ENCODE results near the gene SP1.
A peak's percentile ranks its signal among the peaks of the same experiment; 100 is the strongest.
"Not testable (repeated sequence)": the region's sequence is repeated elsewhere in the genome, so short reads cannot be mapped to it uniquely, and the experiment has no call there.

SP1 gene

DNA sequence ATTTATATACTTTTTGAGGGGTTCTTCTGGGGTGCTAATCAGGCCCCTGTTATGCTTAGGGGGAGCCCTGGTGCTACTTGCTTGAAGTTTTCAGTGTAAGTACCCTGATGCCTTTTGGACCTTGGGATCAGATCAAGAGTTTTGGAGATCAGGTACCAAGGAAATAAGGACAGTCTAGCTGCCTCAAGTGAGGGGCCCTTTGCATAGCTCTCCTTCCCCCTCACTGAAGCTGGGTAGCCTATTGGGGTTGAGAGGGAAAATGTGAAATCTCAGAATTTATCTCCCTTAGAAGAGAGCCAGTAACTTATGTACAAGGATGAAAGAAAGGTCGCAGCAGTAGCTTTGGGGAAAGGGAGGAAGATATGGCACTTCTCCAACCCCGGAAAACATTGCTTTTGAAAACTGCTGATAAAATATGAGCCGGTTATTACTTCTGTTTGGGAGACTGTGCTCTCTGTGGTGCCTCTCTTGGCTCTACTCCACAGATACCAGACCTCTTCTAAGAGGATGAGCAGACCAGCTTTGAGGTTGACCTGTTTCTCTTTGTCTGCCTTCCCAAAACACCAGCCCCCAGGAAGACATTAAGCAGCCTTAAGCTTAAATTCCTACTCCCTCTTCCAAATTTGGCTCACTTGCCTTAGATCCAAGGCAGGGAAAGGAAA lies 34.9 kb downstream of the SP1 start:
- DNase-seq: no peak

GRCh38 chr12:53415752-53416389 lies 35.9 kb downstream of the SP1 start:
- not testable (repeated sequence) for DNase-seq

DNA sequence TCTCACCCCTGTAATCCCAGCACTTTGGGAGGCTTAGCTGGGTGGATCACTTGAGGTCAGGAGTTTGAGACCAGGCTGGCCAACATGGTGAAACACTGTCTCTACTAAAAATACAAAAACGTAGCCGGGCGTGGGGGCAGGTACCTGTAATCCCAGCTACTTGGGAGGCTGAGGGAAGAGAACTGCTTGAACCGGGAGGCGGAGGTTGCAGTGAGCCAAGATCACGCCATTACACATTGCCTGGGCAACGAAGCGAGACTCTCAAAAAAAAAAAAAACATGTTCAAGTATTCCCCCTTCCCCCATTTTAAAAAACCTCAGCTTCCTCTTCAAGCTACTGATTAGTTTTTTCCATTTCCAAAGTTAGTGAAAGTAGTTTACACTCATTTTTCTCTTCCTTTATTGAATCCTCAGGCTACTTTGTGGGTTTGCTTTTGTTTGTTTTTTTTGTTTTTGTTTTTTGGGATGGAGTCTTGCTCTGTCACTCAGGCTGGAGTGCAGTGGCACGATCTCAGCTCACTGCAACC lies 37.4 kb downstream of the SP1 start:
- peak; percentile 3 for DNase-seq

DNA sequence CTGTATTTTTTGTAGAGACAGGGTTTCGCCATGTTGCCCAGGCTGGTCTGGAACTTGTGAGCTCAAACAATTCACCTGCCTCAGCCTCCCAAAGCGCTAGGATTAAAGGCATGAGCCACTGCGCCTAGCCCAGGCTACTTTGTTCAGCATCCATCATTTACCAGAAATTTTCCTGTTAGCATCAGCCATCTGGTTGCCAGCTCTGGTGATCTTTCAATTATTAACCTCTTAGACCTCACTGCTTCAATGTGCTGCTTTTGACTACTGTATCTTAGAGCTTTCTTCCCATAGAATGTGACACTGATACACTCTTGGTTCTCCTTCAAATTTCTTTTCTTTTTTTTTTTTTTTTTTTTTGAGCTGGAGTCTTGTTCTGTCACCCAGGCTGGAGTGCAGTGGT lies 38.2 kb downstream of the SP1 start:
- DNase-seq: no peak

- no peak for DNase-seq
Measured at GRCh38 chr12:53419756-53420155, 39.8 kb downstream of the SP1 start.

- DNase-seq: not testable (repeated sequence)
Measured at GRCh38 chr12:53422247-53422646, 42.3 kb downstream of the SP1 start.

GRCh38 chr12:53423597-53423996 lies 43.6 kb downstream of the SP1 start, which contains the start of gene AMHR2:
AMHR2 (plus strand) TSS chr12:53423855; CDS start chr12:53423935, 80 bp downstream.
- no peak for DNase-seq

DNA sequence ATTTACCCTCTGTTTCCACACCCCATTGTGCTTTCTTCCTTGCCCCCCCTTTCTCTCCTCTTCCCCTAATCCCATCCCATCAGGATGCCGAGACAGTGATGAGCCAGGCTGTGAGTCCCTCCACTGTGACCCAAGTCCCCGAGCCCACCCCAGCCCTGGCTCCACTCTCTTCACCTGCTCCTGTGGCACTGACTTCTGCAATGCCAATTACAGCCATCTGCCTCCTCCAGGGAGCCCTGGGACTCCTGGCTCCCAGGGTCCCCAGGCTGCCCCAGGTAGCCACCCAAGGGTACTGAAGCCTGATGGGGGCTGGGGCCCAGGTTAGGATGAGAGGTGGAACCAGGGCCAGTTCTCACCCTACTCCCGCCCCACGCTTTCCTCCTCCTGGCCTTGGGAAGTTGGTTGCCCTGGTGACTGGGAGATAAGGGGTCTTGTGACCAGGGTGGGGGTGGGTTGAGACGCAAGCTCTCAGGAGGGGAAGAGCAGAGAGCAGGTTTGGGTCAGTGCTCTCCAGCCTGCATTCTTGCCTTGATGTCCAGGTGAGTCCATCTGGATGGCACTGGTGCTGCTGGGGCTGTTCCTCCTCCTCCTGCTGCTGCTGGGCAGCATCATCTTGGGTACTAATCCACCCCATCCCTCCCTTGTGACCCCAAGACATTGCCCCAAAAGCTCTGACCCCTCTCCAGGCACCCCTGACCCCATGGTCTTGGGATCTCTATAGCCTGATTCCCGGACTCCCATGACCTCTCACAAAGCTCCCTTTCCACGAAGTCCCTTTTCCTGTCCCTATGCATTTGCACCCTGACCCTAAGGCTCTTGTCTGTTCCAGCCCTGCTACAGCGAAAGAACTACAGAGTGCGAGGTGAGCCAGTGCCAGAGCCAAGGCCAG lies 44.9 kb downstream of the SP1 start:
- DNase-seq: no peak

- no peak for DNase-seq
Measured at GRCh38 chr12:53425515-53426150, 45.7 kb downstream of the SP1 start.

DNA sequence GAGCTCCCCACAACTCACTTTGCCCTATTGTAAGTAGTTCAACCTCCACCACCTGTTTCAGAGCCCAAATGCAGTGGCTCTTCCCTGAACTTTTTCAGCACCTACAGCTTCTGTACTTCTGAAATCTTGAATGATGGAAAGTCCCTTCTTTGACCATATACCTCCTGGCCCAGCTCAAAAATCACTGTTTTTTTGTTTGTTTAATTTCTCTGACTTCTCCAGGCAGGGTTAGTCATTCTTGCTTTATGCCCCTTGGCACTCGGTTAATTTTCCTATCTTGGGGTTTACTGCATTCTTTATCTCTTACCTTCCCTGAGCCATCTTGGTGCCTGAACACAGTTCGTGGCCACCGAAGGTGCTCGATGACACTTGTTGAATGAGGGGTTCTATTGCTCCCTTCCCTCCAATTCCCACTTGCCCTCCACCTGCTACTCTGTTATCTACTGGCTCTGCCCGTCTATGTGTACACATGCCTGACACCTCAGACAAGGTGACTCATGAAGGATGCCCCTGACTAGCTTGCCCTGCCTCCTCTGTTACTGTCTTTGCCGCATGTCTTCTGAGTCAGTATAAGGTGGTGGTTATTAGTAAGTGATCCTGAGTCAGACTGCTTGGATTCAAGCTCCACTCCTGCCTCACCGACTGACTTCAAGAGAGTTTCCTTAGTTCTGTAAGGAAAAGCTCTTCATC lies 48.1 kb downstream of the SP1 start:
- no peak for DNase-seq

DNA sequence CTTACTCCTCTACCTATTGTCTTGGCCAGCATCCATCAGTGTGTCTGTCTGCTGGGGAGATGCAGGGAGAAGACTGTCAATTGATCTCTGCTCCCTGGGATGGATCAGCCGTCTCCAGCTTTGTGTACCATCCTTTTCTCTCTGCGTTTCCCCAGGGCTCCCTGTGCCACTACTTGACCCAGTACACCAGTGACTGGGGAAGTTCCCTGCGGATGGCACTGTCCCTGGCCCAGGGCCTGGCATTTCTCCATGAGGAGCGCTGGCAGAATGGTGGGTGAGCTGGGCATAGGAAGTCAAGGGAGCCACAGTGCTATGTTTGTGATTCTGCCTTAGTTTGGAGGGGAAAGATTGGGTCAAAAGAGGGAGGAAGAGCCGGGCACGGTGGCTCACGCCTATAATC lies 48.8 kb downstream of the SP1 start:
- DNase-seq: no peak

DNA sequence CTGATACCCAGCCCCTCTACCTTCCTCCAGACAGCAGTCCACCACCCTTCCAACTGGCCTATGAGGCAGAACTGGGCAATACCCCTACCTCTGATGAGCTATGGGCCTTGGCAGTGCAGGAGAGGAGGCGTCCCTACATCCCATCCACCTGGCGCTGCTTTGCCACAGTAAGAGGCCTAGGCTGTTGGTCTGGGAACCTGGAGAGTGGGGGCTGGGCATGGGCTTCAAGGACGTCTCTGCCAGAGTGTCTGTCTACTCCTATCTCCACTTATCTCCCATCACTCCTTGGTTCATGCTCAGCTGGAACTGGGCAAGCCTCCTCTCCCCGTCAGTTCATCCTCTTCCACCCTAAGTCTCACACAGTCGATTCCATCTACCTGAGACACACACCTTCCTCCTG lies 50.1 kb downstream of the SP1 start:
- no peak for DNase-seq

- no peak for DNase-seq
Measured at GRCh38 chr12:53431187-53431586, 51.2 kb downstream of the SP1 start.

DNA sequence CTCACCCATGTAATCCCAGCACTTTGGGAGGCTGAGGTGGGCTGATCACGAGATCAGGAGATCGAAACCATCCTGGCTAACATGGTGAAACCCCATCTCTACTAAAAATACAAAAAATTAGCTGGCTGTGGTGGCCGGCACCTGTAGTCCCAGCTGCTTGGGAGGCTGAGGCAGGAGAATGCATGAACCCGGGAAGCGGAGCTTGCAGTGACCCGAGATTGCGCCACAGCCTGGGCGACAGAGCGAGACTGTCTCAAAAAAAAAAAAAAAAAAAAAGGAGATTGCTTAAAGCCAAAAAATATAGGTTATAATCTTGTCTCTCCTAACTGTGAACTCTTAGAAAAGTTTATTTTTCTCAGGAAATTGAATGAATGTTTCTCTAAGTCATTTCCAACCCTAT lies 55.4 kb downstream of the SP1 start:
- not testable (repeated sequence) for DNase-seq

GRCh38 chr12:53439582-53439981 lies 59.6 kb downstream of the SP1 start:
- DNase-seq: not testable (repeated sequence)

- peak; percentile 99 for DNase-seq
Measured at GRCh38 chr12:53441040-53441833, 61.3 kb downstream of the SP1 start, which contains the start of gene PRR13. PRR13 (plus strand) TSS chr12:53441734; CDS start chr12:53442715, 981 bp downstream.

DNA sequence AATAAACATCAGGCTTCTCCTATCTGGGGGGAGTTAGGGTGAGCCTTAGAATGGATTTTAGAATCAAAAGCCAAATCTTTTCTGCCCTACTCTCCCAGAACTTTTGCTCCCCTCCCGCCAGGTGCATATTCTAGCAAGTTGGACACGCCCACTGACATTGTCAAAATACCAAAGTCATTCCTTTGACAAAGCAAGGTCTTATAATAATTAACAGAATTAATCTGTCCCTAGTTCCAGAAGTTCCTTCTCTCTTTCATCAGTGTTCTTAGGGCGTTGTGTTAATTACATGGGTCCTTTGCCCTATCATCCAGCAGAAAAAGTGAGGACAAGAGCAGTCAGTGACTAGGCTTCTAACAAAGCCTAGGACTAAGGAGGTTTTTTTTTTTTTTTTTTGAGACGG lies 64.0 kb downstream of the SP1 start:
- no peak for DNase-seq

GRCh38 chr12:53444593-53445325 lies 64.8 kb downstream of the SP1 start:
- DNase-seq: not testable (repeated sequence)

GRCh38 chr12:53450936-53451335 lies 71.0 kb downstream of the SP1 start:
- DNase-seq: no peak

DNA sequence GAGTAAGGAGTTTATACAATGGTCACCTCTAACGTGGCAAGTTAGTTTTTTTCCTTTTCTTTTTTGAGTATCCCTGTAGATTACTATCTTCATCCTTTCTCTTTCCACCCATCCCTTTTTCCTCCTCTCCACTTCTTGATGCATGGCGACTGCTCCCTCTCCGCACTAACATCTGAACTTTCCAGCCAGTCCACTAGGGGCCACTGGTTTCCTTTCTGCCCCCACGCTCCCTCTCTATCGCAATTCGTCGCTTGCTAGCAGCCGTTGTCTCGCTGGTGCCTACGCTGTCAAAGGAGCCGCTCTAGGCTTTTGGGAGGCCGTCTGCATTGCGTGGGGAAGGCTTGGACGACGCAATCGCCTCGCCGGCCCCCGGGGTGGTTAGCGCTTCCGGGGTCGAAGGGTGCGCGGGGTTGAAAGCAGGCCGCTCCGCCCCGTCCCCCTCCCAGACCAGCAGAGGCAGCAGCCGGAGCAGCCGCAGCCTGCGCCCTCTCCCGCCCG lies 71.7 kb downstream of the SP1 start, which contains the start of gene PCBP2:
Gene PCBP2 (plus strand): TSS at position 442 of the 498 bp plus-strand sequence. CDS start 2,699 bp downstream, outside the sequence.
- peak; percentile 99 for DNase-seq

All from CD4-positive, alpha-beta T cell treated with Interleukin-12 subunit alpha and Interleukin-12 subunit beta, for 1 hour (primary cell).